Activated CD4-positive, alpha-beta T cell treated with anti-CD3 and anti-CD28 coated beads, Interleukin-2, amount 50 U/mL, for 1 hour (primary cell): ENCODE data around the gene DRICH1.
"Not testable (repeated sequence)": the region's sequence is repeated elsewhere in the genome, so short reads cannot be mapped to it uniquely, and the experiment has no call there.

Source experiments
- DNase-seq: peaks from one replicate; pipeline ENCODE4 v3.0.0-alpha.2; 2020

The DRICH1 gene

DNA sequence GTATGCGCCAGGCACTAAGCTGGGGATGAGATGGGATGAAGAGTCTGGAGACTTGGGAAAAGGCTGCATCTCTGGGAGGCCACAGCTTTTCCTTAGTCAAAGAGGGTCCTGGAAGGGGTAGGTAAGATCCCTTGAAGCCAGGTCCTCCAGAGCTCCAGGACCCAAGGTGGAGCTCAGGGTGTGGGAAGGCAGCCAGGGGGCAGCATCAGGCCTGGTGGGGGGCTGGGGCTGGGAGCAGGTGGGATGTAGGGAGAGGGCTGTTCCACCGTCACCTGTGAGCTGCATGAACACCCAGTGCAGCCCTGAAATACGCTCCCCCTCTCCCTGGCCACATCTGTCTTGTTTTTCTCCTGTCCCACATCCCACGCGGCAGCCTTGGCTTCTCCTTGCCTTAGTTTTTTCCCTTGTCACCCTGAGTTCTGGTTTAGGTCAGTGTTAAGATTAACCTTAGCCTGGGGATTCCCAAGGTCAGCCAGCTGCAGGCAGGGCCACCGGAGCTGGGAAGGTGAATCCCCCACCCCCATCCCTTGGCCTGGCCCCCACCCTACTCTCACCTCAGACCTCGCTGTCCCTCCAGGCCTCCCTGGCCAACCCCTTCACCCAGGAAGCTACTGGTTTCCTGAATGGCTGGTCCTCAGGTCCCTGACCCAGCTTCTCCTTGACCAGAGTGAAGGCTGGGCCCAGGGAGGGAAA is 34.4 kb downstream of the DRICH1 start:
- not testable (repeated sequence) for DNase-seq

DNA sequence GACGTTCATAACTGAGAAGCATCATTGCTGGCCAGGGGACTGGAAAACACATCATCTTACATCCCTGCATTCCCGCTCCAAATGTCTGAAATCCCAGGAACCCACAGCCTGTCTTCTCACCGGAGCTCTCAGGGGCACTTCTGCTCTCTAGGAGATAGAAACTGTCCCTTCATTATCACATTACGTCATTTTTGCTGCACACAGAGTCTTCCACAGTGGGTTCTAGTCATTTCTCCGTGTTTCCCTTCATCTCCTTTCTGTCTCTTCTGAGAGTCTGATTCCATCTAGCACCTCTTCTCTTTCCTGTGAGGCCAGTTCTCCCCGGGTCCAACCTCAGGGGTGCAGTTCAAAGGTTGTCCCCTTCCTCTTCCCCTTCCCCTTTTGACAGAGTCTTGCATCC is 36.2 kb downstream of the DRICH1 start:
- not testable (repeated sequence) for DNase-seq

DNA sequence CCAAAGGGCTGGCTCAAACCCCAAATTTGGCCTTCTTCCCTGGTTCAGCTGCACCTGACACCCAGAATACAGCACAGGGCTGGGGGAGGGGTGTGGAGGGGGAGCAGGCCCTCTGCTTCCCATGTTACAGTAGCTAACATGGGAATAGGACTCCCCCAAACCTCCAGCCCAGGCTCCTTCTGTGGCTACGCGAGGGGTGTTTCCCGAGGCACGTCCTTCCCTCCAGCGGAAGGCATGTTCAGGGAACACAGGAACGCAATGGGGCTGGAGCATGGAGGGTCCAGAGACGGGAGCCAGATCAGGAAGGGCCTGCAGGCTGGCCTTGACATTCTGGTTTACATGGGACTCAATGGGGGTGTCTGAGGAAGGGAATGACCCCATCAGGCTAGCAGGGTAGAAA is 40.3 kb downstream of the DRICH1 start:
- no peak for DNase-seq

DNA sequence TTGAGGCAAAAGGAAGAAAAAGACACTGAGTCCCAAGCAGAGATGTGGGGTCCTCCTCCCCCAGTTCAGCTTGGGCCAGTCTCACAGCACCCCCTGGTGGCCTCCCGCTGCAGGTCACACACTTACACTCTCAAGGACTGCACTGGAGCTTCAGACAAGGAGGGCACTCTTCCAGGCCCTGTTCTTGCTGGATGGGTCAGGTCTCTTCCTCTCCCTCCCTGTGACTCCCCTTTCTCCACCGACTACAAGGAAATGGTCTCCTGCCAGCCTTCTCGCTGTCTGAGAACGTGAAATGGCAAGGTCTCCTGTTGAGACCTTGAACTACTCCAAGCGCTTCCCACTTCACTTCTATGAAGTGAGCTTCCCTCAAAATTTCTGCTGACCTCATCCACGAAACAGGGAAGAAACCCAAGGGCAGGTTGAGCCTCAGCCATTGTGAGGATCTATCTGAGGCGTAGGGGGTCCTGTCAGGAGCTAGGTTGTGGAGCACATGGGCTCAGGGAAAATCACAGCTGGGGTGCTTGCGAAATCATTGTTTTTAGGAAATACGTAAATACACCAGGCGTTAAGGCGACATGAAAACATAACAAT is 40.8 kb downstream of the DRICH1 start:
- peak; percentile 58 for DNase-seq

DNA sequence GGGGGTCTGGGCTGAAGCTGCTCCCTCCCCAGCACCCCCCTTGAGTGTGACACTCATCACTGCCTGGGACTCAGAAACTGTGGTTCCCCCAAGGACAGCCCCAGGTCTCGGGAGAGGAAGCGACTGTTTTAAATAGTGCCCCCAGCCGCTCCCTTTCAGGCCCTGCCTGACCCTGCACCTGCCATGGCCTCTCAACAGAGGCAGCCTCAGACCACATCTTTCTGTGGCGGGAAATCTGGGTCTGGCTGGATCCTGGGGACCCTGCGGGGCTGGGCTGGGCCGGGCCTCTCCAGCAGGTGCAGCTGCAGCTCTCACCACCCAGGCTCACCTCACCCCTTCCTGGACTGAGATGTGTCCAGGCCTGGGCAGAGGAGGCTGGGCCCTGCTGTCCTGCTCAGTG is 48.3 kb downstream of the DRICH1 start:
- DNase-seq, result no peak

DNA sequence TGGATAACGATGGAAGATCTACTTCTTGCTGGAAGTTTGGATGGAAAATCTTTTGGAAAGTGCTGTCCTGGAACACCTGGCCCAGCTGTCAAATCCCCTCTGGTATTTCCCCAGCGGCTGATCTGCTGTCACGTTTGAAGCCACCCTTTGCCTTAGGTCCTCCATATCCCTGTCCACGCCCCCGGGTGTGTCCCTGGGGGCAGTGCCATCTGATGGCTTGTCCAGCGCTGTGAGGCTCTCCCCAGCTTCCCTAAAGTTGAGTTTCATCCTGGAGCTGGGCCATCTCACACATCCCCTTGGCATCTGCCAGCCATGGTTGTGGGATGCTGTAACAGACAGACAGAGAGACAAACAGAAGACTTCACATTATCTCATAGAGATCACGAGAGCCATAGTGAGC is 49.0 kb downstream of the DRICH1 start:
- no peak for DNase-seq

DNA sequence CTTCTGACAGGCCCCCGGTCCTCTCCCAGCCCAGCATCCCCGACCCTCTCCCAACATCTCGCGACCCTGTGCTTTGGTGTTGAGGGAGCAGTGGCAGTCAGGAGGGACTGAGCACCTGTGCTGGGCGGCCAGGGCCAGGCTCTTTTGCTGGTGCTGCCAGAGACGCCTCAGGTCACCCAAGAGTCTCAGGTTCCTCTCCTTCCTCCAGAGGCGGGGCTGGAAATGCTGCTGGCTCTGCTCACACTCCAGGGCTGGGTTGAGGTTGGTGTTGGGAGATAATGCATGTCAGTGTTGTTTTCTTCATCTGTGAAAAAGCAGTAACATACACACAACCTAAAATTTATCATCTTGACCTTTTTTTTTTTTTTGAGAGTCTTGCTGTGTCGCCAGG is 50.9 kb downstream of the DRICH1 start:
- no peak for DNase-seq

DNA sequence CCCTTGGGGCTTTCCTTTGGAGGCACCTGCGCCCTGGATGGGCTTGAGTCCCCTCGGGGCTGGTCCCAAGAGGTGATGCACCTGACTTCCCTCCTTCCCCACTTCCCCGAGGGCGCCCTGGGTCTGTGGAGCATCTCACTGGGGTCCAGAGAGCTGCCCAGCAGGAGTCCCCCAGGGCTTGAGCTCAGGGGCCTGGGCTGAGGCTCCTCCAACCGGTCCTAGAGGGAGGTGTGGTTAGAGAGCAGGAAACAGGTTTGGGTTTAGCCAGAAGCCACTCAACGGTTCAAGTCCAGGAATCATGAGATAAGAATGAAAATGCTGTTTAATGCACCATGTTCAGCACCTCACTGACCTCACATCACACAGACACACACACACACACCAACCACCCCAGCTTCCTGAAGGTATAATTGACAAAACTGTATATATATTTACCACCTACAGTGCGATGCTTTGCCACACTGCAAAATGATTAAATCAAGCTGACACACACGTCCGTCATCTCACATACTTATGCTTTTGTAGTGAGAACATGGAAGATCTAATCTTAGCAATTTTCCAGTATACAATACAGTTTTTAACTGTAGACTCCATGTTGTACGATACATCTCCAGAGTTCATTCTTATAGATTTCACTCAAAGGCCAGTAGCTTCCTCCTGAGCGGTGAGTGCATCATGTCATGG is 51.4 kb downstream of the DRICH1 start:
- no peak for DNase-seq

DNA sequence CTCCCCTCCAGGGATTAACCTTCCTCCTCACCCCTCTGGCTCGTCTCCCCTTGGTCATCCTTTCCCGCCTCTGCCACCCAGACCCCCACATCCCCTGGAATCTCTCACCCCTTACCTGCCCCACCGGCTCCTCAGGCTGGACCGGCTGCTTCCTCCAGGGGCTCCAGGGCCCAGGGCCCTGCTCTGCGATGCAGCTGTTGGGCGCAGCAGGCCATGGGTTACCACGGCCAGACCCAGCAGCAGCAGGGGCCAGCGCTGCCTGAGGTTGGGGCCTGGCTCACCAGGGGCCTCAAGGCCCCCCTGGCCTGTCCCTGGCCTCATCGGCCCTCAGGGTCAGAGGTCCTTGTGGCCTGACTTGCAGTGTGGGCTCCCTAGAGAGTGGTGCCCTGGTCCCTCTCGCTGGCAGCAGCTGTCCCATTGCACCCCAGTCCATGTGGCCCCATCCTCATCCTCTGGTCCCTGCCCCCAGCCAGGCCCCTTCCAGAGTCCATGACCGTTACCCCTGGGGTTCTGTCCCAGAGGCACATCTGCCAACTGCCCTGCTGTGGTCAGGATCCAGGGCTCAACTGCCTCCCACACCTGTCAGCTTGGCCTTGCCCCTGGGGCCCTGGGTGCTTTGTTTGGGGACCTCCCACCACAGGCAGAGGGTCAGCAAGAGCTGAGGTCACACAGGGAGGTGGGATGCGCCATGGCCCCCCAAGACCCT is 52.1 kb downstream of the DRICH1 start, which contains the start of gene IGLL1:
Gene IGLL1, minus strand, starts transcription at position 421 of the 706 bp plus-strand sequence. Its CDS starts 100 bp downstream, at position 321.
- DNase-seq, result no peak

DNA sequence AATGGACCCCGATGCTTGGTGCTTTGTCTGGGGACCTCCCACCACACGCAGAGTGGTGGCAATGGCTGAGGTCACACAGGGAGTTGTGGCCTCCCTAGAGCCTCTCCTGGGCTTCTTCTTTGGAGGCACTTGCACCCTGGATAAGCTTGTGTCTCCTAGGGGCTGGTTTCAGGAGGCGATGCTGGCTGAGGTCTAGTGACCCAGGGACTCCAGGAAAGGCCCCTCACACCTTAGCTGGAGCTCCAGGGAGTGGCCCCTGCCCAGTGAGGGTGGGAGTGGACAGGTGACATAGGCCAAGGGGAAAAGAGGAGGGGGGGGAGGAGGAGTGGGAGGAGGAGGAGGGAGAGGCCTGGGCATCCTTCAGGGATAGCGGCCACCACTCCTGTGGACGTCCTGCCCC is 52.8 kb downstream of the DRICH1 start:
- no peak for DNase-seq

DNA sequence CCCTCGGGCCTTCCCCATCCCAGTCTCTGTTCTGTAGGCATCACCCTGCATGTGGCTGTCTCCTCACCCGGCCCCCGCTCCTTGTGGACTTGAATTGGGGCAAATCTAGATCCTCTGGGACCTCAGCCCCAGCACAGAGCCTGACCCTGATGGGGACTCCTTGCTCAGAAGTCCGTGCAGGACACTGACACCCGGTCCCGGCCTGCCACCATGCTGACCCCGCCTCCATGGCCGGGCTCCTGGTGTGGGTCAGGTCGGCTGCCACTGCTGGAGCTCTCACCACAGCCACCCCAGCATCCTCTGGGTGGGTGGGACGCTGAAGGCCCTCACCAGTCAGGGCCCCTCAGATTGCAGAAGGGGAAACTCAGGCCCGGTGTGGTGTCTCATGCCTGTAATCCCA is 53.8 kb downstream of the DRICH1 start:
- no peak for DNase-seq

DNA sequence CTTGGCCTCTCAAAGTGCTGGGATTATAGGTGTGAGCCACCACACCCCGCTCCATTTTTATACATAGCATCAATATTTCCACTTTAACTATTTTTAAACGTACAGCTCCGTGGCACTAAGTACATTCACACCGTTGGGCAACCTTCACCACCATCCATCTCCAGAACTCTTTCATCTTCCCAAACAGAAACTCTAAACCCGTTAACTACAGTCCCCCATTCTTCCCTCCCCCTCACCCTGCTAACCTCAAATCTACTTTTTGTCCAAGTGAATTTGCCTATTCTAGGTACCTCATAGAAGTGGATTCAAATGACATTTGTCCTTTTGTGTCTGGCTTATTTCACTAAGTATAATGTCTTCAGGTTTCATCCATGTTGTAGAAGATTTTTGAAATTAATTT is 55.4 kb downstream of the DRICH1 start:
- DNase-seq, result no peak

DNA sequence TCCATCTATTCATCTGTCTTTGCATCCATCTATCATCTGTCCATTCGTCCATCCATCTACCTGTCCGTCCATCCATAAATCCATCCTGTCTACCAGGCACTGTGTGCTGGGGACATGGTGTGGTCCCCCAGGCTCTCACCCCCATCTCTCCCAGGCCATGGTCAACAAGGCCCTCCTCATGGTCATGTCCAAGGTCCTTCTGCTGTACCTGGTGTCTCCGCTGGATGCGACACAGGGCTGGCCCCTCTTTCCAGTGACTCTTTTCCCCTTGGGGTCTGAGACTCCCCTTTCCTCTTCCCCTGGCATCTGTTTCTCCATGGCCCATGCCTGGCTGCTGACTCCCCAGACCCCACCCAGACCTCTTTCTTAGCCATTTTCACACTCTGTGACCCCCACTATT is 56.5 kb downstream of the DRICH1 start:
- DNase-seq, result no peak

DNA sequence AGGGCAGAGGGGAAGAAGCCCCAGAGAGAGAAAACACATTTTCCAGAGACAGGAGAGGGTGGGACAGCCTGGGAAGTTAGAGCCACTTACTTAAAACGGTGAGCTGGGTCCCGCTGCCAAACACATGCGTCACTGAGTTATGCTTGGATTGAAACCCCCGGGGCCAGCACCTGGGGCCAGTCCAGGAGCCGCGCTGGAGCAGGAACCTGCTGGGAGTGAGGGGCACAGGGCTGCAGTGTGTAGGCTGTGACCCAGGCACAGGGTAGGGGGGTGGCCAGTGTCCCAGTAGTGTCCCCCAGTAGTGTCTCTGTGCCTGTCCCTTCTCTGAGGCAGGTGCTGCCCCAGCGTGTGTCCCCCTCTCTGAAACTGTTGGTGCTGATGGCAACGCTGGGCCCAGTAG is 57.2 kb downstream of the DRICH1 start:
- no peak for DNase-seq

DNA sequence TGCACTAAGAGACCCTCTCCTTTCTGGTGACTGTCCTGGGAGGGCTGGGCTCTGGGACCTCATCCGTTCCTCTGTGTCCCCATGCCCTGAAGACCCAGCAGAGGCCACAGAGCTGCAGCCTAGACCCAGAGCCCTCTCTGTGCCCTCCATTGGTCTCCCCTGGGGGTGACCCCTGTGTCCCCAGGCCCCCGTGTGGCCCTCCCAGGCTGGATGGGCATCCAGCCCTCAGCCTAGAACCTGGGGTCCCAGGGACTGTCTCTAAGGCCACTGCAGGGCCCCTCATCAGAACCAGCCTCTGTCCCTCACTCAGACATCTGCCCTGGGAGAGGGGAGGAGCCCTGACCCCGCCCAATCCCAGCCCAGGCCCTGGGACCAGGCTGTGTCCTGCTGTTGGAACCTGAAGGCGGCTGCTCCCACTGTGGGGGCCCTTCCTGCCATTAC is 57.7 kb downstream of the DRICH1 start:
- no peak for DNase-seq

DNA sequence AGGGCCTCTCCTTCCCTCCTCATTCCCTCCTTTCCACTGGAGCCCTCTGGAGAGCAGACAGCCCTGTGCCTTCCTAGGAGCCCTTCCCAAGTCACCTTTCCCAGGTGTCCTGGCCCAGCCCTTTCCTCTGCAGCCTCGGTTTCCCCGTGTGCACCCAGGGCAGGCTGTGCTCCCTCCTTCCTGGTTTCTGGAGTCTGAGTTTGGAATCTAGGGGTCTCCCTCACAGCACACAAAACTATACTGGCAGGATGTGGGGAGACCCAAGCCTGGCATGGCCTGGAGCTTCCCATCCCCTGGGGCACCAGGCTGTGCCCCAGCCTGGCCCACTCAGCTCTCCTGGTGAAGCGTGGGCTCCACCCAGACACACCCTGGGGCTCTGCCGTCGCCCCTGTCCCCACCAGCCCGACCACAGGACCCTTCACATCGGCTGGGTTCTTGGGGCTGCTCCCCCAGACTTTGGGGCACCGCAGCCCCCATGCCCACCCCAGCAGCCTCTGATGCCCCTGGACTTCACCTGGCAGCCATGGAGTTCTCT is 58.4 kb downstream of the DRICH1 start:
- not testable (repeated sequence) for DNase-seq

DNA sequence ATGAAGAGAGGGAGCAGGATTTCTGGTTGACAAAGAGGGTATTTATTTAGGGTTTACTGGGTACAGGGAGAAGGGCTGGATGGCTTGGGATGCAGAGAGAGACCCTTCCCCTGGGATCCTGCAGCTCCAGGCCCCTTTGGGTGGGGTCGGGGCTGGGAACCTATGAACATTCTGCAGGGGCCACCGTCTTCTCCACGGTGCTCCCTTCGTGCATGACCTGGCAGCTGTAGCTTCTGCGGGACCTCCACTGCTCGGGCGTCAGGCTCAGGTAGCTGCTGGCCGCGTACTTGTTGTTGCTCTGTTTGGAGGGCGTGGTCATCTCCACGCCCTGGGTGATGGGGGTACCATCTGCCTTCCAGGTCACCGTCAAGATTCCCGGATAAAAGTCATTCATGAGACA is 59.0 kb downstream of the DRICH1 start:
- DNase-seq, result not testable (repeated sequence)

DNA sequence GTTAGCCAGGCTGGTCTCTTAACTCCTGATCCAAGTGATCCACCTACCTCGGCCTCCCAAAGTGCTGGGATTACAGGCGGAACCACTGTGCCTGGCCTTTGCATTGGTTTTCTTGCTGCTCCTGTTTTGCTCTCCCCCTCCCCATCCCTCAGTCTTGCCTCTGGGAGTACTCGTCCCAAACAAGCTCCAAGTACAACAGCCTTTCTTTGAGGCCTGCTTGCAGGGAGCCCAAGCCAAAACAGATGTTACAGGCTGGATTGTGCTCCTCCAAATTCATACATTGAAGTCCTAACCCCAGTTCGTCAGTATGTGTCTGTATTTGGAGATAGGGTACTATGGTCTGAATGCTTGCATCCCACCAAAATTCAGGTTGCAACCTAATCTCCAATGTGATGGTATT is 60.6 kb downstream of the DRICH1 start:
- no peak for DNase-seq

DNA sequence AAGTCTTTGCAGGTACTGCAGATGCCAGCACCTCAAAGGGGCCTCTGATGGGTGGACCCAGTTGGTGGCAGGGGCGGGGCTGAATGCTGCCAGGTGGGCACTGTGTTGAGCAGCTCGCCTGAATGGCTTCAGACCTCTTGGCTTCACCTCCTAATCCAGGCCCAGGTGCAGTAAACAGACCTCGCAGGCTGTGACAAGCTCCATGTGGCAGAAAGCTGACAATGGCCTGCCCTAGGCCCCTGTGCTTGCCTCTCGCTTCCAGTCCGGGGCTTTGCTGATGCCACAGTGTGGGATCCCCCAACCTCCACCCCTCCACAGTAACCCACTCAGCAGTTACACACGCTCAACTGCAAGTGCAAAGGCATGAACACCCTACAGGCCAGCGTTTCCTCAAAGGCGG is 61.4 kb downstream of the DRICH1 start:
- DNase-seq, result no peak

DNA sequence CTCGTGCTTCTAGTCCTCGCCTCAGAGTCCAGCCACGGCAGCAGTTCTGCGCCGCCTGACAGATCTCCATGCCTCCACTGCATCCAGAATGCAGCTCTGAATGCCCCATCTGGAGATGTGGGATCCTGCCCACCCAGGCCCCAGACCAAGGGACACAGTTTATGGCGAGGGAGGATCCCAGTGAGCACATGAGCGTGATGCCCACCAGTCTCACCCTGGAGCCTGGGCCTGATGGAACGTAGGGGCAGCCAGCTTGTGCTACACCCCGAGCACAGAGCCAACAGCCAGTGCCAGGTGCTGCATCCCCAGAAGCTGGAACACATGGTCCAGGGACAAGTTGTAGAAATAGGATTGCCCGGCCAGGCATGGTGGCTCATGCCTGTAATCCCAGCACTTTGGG is 62.4 kb downstream of the DRICH1 start:
- no peak for DNase-seq

DNA sequence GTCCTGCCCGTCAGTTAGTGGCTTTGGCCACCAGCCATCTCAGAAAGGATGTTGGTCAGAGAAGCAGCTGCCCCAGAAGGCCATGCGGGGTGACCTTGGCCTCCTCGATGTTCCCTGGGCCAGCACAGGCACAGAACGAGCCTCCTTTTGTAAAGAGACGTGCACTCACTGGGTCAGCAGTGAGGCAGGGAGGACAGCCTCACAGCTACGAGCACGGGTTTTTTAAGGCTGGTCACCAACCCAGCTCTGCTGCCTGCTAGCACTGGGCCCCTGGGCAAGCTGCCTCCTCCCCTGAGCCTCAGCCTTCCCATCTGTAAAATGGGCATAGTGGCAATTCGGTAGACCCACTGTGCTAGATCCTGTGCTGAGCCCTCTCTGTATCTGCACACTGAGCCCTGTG is 62.8 kb downstream of the DRICH1 start:
- no peak for DNase-seq

DNA sequence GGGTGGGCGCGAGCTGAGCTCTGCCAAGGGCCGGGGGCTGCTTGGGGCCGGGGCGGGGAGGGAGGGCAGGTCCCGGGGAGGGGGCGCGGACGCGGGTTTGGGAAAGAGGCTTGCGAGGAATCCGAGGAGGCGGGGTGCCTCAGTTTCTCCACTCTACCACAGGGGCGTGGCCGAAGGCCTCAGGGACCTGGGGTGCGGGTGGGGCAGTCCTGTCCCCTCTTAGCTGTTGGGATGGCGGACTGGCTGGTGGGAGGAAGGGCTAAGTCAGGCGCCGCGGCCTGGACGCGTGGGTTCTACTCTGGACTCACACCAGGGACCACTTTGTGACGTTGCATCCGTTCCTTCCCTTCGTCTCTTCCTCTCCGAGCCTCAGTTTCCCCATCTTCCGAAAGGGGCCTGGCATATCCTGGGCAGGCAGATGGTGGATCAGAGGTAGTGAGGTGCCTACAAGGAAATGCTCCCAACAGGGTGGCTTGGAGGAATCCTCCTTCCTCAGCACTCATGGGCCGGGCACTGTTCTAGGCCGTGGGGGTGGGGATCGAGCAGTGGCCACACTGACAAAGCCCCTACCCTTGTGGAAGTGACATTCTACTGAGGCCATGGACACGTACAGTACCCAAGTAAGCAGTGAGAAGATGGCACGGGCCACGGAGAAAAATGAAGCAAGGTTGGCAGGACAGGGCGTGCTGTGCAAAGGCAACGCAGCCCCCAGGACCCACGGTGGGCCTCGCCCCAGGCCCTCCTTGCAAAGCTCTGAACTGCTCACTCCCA is 65.2 kb downstream of the DRICH1 start:
- no peak for DNase-seq
